ENCODE data around the gene NAV1. TPM values are rescaled to one million over a fixed set of nuclear protein-coding genes. Genes with fewer than 3 reads are reported as not detected.
"Not testable (repeated sequence)": the region's sequence is repeated elsewhere in the genome, so short reads cannot be mapped to it uniquely, and the experiment has no call there.

Gene NAV1
- total RNA-seq, 1 experiment from 2014 or later: 16.1 TPM

GRCh38 chr1:201565024-201565730 is 26.2 kb downstream of the NAV1 start:
- DNase-seq (ENCODE audit: low spot score): no peak

- DNase-seq (ENCODE audit: low spot score): no peak
Measured at GRCh38 chr1:201565771-201566528, 27.0 kb downstream of the NAV1 start.

GRCh38 chr1:201566529-201566823 is 27.5 kb downstream of the NAV1 start:
- no peak for DNase-seq (ENCODE audit: low spot score)

GRCh38 chr1:201566933-201567801 is 28.2 kb downstream of the NAV1 start:
- no peak for DNase-seq (ENCODE audit: low spot score)

DNA sequence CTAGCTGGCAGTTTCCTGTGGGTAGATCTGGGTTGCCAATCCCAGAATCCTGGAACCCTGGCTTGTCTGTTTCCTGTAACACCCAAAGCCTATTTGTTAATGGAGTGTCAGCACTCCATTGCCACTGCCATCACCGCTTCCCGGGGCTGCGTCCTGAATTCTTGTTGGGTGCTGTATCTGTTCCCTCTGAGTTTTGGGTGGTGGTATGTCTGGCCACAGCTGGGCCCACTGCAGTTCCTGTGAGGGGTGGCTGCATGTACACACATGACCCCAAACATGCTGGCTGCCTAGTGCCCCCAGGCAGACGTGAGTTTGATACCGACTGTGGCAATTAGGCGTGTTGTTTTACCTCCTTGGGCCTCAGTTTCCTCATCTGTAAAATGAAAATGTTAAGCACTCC is 29.3 kb downstream of the NAV1 start:
- DNase-seq (ENCODE audit: low spot score): no peak

DNA sequence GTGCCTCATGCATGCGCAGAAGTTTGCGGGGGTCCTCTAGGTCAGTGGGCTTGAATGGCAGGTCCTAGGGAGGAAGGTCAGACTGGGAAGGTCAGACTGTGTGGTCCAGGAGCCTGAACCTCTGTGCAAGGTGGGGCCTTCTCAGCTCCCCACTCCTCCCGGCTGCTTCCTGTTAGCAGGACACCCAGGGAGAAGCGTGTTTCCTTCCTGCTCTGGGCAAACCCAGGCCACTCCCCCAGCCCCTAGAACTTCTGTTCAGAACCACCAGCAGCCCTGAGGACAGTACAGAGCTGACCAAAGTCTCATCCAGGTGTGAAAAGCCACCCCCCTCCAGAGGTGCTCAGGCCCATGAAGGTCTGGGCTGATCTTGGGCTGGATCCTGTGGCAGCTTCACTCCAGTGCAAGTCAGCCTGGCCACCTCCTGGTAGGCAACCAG is 29.9 kb downstream of the NAV1 start:
- no peak for DNase-seq (ENCODE audit: low spot score)

GRCh38 chr1:201570181-201570885 is 31.4 kb downstream of the NAV1 start:
- DNase-seq (ENCODE audit: low spot score): no peak

DNA sequence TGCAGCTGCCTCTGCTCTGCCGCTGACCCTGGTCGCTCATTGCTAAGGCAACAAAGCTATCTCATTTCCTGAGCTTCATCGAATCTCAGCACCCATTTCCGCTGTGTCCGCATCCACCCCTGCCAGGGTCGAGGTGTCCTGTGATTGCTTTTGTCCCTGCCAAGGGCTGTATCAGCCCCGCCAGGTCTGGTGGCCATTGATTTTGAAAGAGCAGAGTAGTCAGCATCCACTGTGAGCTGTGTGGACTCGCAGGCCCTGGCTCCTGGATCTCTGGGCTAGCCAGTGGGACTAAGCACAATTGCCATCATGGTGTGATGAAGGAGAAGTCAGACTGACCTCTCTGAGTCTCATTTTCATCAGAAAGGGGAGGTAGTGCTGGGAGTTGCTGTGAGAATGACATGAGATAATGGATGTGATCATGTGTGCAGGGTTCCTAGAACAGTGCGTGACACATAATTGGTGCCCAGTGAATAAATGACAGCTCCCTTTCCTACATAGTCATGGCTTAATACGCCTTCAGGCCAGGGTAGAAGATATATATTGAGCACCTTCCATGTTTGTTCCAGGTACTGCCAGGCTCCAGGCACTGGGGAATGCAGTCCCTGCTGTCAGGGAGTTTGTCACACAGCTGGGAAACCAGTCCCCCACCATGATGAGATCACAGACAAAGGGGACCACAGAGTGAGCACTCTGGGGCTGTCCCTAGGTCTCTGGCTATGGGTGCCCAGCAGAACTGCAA is 32.1 kb downstream of the NAV1 start:
- no peak for DNase-seq (ENCODE audit: low spot score)

GRCh38 chr1:201573030-201573429 is 34.1 kb downstream of the NAV1 start:
- DNase-seq (ENCODE audit: low spot score): no peak

DNA sequence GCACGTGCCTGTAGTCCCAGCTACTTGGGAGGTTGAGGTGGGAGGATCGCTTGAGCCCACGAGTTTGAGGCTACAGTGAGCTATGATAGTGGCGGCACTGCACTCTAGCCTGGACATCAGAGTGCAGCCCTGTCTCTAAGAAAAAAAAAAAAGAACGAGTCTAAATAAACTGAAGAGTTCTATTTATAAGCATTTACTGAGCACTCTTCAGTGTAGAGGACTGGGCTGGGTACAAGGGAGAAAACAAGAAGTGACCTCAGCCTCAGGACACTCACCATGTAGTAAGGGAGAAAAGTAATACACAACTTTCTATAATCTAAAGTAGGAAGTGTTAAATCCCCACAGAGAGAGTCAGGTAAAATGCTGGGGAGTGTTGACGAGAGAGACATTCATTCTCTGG is 35.0 kb downstream of the NAV1 start:
- DNase-seq (ENCODE audit: low spot score): no peak

DNA sequence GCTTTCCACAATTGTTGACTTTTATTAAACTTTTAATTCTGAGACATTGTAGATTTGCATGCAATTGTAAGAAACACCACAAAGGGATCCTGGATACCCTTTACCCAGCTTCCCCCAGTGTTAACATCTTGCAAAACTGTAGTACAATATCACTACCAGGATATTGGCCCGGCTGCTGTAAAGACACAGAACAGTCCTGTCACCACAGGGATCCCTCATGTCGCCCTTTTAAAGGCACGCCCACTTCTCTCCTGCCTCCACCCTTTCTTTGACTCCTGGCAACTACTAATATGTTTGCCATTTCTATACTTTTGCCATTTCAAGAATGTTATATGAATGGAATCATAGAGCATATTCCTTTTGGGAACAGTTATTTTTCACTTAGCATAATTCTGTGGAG is 37.0 kb downstream of the NAV1 start:
- no peak for DNase-seq (ENCODE audit: low spot score)

DNA sequence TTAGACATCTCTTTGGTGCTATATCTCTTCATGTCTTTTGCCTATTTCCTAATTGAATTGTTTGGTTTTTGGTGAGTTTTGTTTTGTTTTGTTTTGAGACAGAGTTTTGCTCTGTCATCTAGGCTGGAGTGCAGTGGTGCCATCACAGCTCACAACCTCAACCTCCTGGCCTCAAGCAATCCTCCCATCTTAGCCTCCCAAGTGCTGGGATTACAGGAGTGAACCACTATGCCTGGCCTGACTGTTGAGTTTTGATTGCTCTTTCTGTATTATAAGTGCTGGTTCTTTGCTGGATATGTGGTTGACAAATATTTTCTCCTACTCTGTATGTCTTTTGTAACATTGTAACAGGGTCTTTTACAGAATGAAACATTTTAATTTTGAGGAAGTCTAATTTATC is 38.0 kb downstream of the NAV1 start:
- DNase-seq (ENCODE audit: low spot score): no peak

GRCh38 chr1:201578008-201578888 is 39.3 kb downstream of the NAV1 start:
- DNase-seq (ENCODE audit: low spot score): no peak

DNA sequence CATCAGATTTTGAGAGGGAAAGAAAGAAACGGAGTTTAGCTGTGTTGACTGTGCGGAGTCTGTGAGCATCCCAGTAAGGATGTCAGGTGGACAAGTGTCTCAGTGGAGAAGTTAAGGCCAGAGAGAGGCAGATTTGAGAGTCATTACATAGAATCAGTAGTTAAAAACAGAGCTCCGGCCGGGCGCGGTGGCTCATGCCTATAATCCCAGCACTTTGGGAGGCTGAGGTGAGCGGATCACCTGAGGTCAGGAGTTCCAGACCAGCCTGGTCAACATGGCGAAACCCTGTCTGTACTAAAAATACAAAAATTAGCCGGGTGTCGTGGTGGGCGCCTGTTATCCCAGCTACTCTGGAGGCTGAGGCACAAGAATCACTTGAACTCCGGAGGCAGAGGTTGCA is 42.4 kb downstream of the NAV1 start:
- not testable (repeated sequence) for DNase-seq (ENCODE audit: low spot score)

- no peak for DNase-seq (ENCODE audit: low spot score)
Measured at GRCh38 chr1:201582705-201583442, 43.9 kb downstream of the NAV1 start.

DNA sequence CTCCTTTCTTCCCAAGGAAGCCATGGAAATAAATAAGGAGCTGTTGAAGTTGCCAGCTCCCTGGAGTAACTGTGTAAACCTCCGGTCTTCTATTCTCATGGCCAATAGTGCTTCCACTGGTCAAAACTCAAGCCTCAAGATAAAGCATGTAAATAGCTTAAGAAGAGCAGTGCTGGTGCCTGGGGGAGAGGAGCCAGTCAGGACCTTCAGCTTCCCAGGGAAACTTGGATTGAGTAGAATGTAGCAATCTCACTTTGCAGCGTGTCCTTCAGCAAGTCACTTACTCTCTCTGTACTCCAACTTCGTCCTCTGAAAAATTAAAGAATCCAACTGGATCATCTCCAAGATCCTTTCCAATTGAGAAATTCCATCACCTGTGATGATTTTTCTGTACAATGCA is 44.7 kb downstream of the NAV1 start:
- no peak for DNase-seq (ENCODE audit: low spot score)

GRCh38 chr1:201584471-201585092 is 45.7 kb downstream of the NAV1 start:
- DNase-seq (ENCODE audit: low spot score): no peak

GRCh38 chr1:201585093-201585483 is 46.2 kb downstream of the NAV1 start:
- DNase-seq (ENCODE audit: low spot score): no peak

- DNase-seq (ENCODE audit: low spot score): no peak
Measured at GRCh38 chr1:201585901-201586300, 47.0 kb downstream of the NAV1 start.

All from H4 (cell line).